Mesenteric fat pad (tissue), 1 donor: Measurements from ENCODE around the gene CRELD2. TPM values are rescaled to one million over a fixed set of nuclear protein-coding genes. Genes with fewer than 3 reads are reported as not detected.
A peak's percentile ranks its signal among the peaks of the same experiment; 100 is the strongest.

Experiments used
- DNase-seq: peaks from one replicate; pipeline ENCODE4 v3.0.0-alpha.2; 2020; ENCODE audit warnings: low spot score
- total RNA-seq: library from RNA; stranded (reverse); fragmentation: NEBNext Ultra II Directional; extraction: Animal tissue kit (Norgen Biotek cat#: 25700); gene quantifications from one replicate; pipeline ENCODE4 v1.2.1, GENCODE V29; 2021
- donor health status: DM: yes; HTN: yes; CAD: no.

CRELD2 gene
- total RNA-seq, 1 donor from 2014 or later: 36.5 TPM

GRCh38 chr22:49928555-49929210, 10.2 kb downstream of the CRELD2 start:
- DNase-seq: no peak

- no peak for DNase-seq
Observed at GRCh38 chr22:49929211-49929979, 11.0 kb downstream of the CRELD2 start.

- DNase-seq: no peak
Observed at GRCh38 chr22:49929994-49930575, 11.7 kb downstream of the CRELD2 start.

GRCh38 chr22:49930596-49931412, 12.4 kb downstream of the CRELD2 start:
- no peak for DNase-seq

- DNase-seq: no peak
Observed at GRCh38 chr22:49933236-49934159, 15.1 kb downstream of the CRELD2 start.

GRCh38 chr22:49934160-49934890, 15.9 kb downstream of the CRELD2 start:
- no peak for DNase-seq

GRCh38 chr22:49934891-49935557, 16.6 kb downstream of the CRELD2 start:
- peak; percentile 97 for DNase-seq

- no peak for DNase-seq
Observed at GRCh38 chr22:49935561-49935960, 17.1 kb downstream of the CRELD2 start.

- DNase-seq: peak; percentile 99
Observed at GRCh38 chr22:49936018-49936972, 17.9 kb downstream of the CRELD2 start.

GRCh38 chr22:49936973-49937757, 18.7 kb downstream of the CRELD2 start:
- no peak for DNase-seq

GRCh38 chr22:49937758-49938564, 19.5 kb downstream of the CRELD2 start:
- no peak for DNase-seq

- no peak for DNase-seq
Observed at GRCh38 chr22:49938565-49939136, 20.2 kb downstream of the CRELD2 start.

- no peak for DNase-seq
Observed at GRCh38 chr22:49941507-49942316, 23.3 kb downstream of the CRELD2 start.

- no peak for DNase-seq
Observed at GRCh38 chr22:49942565-49943404, 24.4 kb downstream of the CRELD2 start.
